C4-2B (cell line): Measurements from ENCODE around the gene TRIP6.

Experiments
- CTCF ChIP-seq: fragments of 450-650 bp; conservative IDR thresholded peaks from 2 replicates; pipeline ENCODE4 v1.5.1; 2017; ENCODE audit warnings: mild to moderate bottlenecking
- ZFX ChIP-seq: fragments of 450-650 bp; IDR thresholded peaks from 2 replicates; pipeline ENCODE4 v1.6.1; 2017

DNA sequence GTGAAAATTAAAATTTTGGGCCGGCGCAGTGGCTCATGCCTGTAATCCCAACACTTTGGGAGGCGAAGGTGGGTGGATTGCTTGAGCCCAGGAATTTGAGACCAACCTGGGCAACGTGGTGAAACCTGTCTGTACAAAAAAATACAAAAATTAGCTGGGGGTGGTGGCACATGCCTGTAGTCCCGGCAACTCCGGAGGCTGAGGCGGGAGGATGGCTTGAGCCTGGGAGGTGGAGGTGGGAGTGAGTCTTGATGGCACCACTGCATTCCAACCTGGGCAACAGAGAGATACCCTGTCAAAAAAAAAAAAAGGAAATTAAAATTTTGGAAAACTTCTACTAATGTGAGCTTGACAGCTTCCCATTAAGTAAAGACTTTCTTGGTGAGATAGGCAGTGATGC, 10.8 kb downstream of the TRIP6 start:
- TF ChIP-seq CTCF, result no peak
- TF ChIP-seq ZFX, result no peak
